Measurements from ENCODE around the gene CTSO.

- no peak for TF ChIP-seq POU2F2 (IDR thresholded peaks at IDR 0.05; ENCODE audit: low read depth, low read length)
- no peak for TF ChIP-seq POLR2AphosphoS5 (IDR thresholded peaks at IDR 0.05; ENCODE audit: low read depth, low read length)
- TF ChIP-seq POLR2A (IDR thresholded peaks at IDR 0.05; ENCODE audit: low read depth, low read length) = no peak
- TF ChIP-seq SPI1 (IDR thresholded peaks at IDR 0.05; ENCODE audit: low read depth, low read length) = no peak
- TF ChIP-seq PAX5 (IDR thresholded peaks at IDR 0.05; ENCODE audit: insufficient read depth, low read length, severe bottlenecking) = no peak
- TF ChIP-seq TAF1 (IDR thresholded peaks at IDR 0.05; ENCODE audit: low read depth, low read length) = no peak
Observed at GRCh38 chr4:155950461-155950860, 3.2 kb downstream of the CTSO start.

All from GM12891 (cell line).